Prostate gland (tissue), 2 donors: ENCODE data around the gene LCOR. TPM values are rescaled to one million over a fixed set of nuclear protein-coding genes. Genes with fewer than 3 reads are reported as not detected.

ENCODE experiments used
- DNase-seq: peaks from one replicate; pipeline ENCODE4 v3.0.0-alpha.2; 2019; ENCODE audit warnings: low spot score
- H3K27ac ChIP-seq, 2 donors: fragments of 200-600 bp; sonication (generic); 2 replicates each; pipeline ENCODE4 v1.5.1; 2017 to 2019
- H3K27me3 ChIP-seq: fragments of 200-600 bp; sonication (generic); replicated peaks from 2 replicates; pipeline ENCODE4 v1.5.1; 2019; ENCODE audit not compliant: insufficient read depth
- H3K36me3 ChIP-seq, 2 donors: fragments of 200-600 bp; sonication (generic); 1 replicate in 1 of 2; 2 replicates in 1 of 2; pipeline versions ENCODE4 v1.5.1 to v1.8.1; 2017 to 2019
- H3K4me1 ChIP-seq: fragments of 200-600 bp; sonication (generic); replicated peaks from 2 replicates; pipeline ENCODE4 v1.5.1; 2019
- H3K4me3 ChIP-seq, 2 donors: fragments of 200-600 bp; sonication (generic); 2 replicates each; pipeline ENCODE4 v1.5.1; 2017 to 2019
- H3K9me3 ChIP-seq: fragments of 200-600 bp; sonication (generic); 2 replicates; pipeline ENCODE4 v1.5.1; 2017
- POLR2A ChIP-seq: fragments of 450-650 bp; IDR thresholded peaks from one replicate; pipeline ENCODE4 v1.6.1; 2016; ENCODE audit warnings: antibody characterized with exemption, mild to moderate bottlenecking
- POLR2AphosphoS5 ChIP-seq: sonication (generic); formaldehyde crosslinking; IDR thresholded peaks from one replicate; pipeline ENCODE4 v1.6.1; 2017; ENCODE audit warnings: antibody characterized with exemption
- WGBS: methylation state at CpG from one replicate; pipeline ENCODE4 v1.1.5; 2018; 5-methylcytosine and 5-hydroxymethylcytosine counted together
- intact Hi-C: fragments of 100-400 bp; cut with DNase I; formaldehyde crosslinking; loops from one replicate; pipeline ENCODE4 v1.14.2; 2022
- total RNA-seq, 2 donors: library from RNA; depleted of rRNA; stranded (reverse); fragments of >200 nt; gene quantifications; one replicate each; pipeline ENCODE4 v1.1.0, GENCODE V29; 2016
- TF ChIP-seq, protein P1 (sequence below), 4 experiments: fragments of 200-600 bp in 2 of 4; fragments of 450-650 bp in 2 of 4; sonication (generic) in 2 of 4; IDR thresholded peaks; 1 replicate in 3 of 4; 2 replicates in 1 of 4; pipeline ENCODE4 v1.5.1; 2016 to 2019; ENCODE audit warnings: antibody characterized with exemption in 4 of 4, mild to moderate bottlenecking in 2 of 4, moderate library complexity in 2 of 4

Gene LCOR
- total RNA-seq, 2 donors from 2014 or later: 32.8 to 40.0 TPM

DNA sequence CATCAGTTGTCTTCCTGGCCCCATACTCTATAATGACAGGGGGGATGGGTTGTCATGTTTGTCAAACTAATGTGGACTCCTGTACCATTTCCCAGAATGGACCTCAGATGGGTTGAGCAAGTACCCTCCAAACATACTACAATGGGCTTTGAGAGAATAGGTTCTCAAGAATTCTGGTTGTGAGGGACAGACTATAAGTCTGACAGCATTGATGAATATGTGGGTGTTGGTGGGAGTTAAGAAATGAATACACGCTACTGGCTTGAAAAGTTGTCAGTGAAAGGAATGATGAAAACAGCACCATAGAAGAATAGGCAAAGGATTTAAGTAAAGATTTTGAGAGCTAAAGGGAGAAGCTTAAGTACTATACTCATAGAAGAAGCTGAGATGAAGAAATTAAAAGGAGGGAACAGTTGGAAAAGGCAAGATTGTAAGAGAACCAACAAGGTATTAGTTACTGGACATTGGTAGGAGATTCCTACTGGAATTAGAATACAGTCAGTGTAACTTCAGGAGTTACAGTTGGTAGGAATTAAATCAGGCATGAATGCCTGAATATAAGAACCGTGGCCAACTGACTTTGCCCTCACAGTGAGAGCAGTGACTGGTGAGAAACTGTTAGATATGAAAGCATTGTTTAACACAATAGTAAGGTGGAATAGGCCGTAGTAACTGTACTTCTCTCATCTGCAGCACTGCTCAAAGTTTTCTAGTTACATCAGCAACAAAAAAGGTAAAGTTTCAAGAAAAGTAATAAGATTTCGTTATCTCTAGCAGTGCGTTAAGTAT lies 86.3 kb downstream of the LCOR start:
- H3K27me3 ChIP-seq: no peaks in the 10 kb centered on the region
- H3K36me3 ChIP-seq: no peaks in the 10 kb centered on the region
- H3K4me1 ChIP-seq: no peaks in the 10 kb centered on the region
- WGBS: 87% methylated on average over 5 of the region's 5 CpGs
- no peak for DNase-seq
- TF ChIP-seq POLR2AphosphoS5 (no peak), POLR2A (no peak)
- TF ChIP-seq, protein P1, sequence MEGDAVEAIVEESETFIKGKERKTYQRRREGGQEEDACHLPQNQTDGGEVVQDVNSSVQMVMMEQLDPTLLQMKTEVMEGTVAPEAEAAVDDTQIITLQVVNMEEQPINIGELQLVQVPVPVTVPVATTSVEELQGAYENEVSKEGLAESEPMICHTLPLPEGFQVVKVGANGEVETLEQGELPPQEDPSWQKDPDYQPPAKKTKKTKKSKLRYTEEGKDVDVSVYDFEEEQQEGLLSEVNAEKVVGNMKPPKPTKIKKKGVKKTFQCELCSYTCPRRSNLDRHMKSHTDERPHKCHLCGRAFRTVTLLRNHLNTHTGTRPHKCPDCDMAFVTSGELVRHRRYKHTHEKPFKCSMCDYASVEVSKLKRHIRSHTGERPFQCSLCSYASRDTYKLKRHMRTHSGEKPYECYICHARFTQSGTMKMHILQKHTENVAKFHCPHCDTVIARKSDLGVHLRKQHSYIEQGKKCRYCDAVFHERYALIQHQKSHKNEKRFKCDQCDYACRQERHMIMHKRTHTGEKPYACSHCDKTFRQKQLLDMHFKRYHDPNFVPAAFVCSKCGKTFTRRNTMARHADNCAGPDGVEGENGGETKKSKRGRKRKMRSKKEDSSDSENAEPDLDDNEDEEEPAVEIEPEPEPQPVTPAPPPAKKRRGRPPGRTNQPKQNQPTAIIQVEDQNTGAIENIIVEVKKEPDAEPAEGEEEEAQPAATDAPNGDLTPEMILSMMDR (IDR thresholded peaks at IDR 0.05): no peak
- H3K4me3 ChIP-seq: no peak overlapping the region
- H3K27ac ChIP-seq: no peak overlapping the region
- H3K9me3 ChIP-seq: no peaks in the 10 kb centered on the region
- intact Hi-C loops: no loop called here

DNA sequence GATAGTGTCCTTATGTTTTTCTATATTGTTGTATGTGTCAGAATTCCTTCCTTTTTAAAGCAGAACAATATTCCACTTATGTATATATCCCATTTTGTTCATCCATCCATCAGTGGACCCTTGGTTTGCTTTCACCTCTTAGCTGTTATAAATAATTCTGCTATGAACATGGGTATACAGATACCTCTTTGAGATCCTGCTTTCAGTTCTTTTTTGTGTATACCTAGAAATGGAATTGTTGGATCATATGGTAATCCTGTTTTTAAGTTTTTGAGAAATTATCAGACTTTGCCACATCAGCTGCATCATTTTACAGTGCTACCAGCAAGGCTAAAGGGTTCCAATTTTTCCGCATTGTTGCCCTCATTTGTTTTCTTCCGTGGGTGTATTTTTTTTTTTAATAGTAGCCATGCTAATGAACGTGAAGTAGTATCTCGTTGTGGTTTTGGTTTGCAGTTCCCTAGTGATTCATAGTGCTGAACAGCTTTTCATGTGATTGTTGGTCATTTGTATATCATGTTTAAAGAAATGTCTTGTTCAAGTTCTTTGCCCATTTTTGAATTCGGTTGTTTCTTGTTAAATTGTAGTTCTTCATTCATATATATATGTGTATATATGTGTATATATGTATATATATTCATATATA lies 87.8 kb downstream of the LCOR start:
- H3K36me3 ChIP-seq: no peaks in the 10 kb centered on the region
- WGBS: 92% methylated on average over 5 of the region's 5 CpGs
- H3K4me3 ChIP-seq: no peak overlapping the region
- DNase-seq: no peak
- TF ChIP-seq, protein P1 (IDR thresholded peaks at IDR 0.05): no peak
- TF ChIP-seq POLR2A (no peak), POLR2AphosphoS5 (no peak)
- no peaks in the 10 kb centered on the region for H3K4me1 ChIP-seq
- no peak overlapping the region for H3K27ac ChIP-seq
- H3K9me3 ChIP-seq: no peaks in the 10 kb centered on the region
- H3K27me3 ChIP-seq: no peaks in the 10 kb centered on the region
- intact Hi-C loops: no loop called here

DNA sequence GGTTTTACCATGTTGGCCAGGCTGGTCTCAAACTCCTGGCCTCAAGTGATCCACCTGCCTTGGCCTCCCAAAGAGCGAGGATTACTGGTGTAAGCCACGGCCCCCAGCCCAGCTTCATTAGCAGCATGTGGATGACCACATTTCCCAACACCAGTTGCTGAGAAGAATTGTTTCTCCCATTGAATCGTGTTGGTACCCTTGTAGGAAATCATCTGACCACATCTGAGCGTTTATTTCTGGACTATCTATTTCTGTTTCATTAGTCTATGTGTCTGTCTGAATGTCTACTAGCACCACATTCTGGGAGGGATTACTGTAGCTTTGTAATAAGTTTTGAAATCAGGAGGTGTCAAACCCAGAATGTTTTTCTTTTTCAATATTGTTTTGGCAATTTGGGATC lies 89.6 kb downstream of the LCOR start:
- 92% methylated on average over 4 of the region's 4 CpGs for WGBS
- Histone ChIP-seq H3K4me1 (no peaks in the 10 kb centered on the region), H3K9me3 (no peaks in the 10 kb centered on the region), H3K36me3 (no peaks in the 10 kb centered on the region), H3K27me3 (no peaks in the 10 kb centered on the region), H3K27ac (no peak overlapping the region), H3K4me3 (no peak overlapping the region)
- no peak for DNase-seq
- intact Hi-C loops: no loop called here
- TF ChIP-seq, protein P1 (IDR thresholded peaks at IDR 0.05): no peak
- no peak for TF ChIP-seq POLR2A
- TF ChIP-seq POLR2AphosphoS5: no peak

DNA sequence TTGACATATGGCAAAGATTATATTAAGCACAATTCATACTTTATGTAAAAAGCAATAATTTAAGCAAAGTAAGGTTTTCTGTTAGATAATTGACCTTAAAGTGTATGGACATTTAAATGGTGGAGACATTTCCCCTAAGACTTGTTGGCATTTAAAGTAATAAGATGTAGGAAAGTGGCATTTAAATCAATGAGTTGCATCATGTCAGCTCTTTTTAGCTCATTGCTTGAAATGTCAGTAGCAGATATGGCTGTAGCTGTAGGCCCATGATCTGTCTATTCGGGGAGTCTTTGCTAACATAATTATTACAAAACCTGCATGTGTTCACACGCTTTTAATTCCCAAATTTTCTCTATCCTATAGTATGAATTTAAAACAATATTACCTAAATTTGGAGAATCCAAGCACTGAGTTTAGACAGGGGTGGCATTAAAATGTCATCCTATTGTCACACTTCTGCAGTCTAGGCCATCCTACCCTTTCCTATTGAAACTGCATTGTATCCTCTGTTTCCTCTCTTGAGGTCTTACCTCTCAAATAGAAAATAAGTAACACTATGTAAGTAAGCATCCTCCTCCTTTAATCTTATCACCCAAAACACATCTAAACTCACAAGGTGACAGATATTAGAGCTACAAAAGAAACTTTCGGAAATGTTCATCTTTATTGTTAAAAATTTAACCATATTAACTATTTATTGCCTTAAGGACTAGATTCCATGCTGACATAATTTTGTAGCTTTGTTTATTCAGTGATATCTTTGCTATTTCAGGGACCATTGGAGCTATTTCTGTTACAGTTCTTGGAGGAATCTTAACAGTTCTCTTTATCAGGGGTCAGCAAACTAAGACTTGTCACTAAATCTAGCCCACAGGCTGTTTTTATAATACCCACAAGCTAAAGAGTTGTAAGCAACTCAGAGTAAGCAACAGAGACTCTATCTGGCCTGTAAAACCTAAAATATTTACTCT lies 91.2 kb downstream of the LCOR start:
- Histone ChIP-seq H3K27me3 (no peaks in the 10 kb centered on the region), H3K36me3 (no peaks in the 10 kb centered on the region), H3K4me1 (no peaks in the 10 kb centered on the region), H3K4me3 (no peak overlapping the region), H3K9me3 (no peaks in the 10 kb centered on the region), H3K27ac (no peak overlapping the region)
- WGBS: 78% methylated on average over 3 of the region's 3 CpGs
- intact Hi-C loops: no loop called here
- no peak for DNase-seq
- TF ChIP-seq POLR2A (no peak), POLR2AphosphoS5 (no peak)

DNA sequence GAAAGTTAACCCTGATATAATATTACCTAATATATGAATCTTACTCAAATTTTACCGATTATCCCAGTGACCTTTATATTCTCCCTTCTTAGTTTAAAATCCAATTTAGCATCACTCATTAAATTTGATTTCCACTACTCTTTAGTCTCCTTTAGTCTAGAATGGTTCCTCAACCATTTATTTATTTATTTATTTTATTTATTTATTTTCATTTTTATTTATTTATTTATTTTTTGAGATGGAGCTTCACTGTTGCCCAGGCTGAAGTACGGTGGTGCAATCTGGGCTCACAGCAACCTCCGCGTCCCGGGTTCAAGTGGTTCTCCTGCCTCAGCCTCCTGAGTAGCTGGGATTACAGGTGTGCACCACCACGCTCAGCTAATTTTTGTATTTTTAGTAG lies 92.8 kb downstream of the LCOR start:
- intact Hi-C loops: no loop called here
- Histone ChIP-seq H3K9me3 (no peaks in the 10 kb centered on the region), H3K4me1 (no peaks in the 10 kb centered on the region), H3K4me3 (no peak overlapping the region), H3K27me3 (no peaks in the 10 kb centered on the region), H3K36me3 (no peaks in the 10 kb centered on the region), H3K27ac (no peak overlapping the region)
- no peak for TF ChIP-seq POLR2AphosphoS5
- TF ChIP-seq, protein P1 (IDR thresholded peaks at IDR 0.05): no peak
- no peak for TF ChIP-seq POLR2A
- 93% methylated on average over 6 of the region's 6 CpGs for WGBS
- DNase-seq: no peak
